Forelimb muscle (tissue), 1 donor: ENCODE data around the gene CUL4A. TPM values are rescaled to one million over a fixed set of nuclear protein-coding genes. Genes with fewer than 3 reads are reported as not detected.

Source experiments
- DNase-seq: peaks from one replicate; pipeline ENCODE4 v3.0.0-alpha.2; 2013; ENCODE audit warnings: low read depth
- polyA plus RNA-seq: library from polyadenylated mRNA; unstranded; fragments of 120-200 nt; gene quantifications from one replicate; pipeline ENCODE4 v1.2.1, GENCODE V29; 2013; ENCODE audit not compliant: insufficient read length

Gene CUL4A
- polyA plus RNA-seq, 1 donor: 67.8 TPM

- DNase-seq: no peak
Observed at GRCh38 chr13:113208421-113209335, 735 bp upstream of the CUL4A start, which contains the start of gene PCID2. PCID2 (minus strand) TSS chr13:113208669; CDS start chr13:113208634, 35 bp downstream.

- DNase-seq: no peak
Observed at GRCh38 chr13:113209759-113210421, 477 bp downstream of the CUL4A start.

GRCh38 chr13:113210833-113211232, 1.4 kb downstream of the CUL4A start:
- no peak for DNase-seq

DNA sequence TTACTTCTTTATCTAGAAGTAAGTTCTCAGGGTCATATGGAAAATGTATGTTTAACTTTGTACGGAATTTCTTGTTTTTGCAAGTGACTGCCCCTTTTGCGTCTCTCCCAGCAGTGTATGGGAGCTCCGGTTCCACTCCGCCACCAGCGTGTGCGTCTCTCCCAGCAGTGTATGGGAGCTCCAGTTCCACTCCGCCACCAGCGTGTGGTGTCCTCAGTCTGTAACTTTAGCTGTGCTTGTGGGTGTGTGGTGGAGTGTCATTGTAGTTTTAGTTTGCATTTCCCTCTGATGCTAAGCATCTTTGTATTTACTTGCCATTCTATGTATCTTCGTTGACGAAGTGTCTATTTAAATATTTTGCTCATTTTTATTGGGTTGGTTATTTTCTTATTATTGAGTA, 2.4 kb downstream of the CUL4A start:
- DNase-seq: no peak

GRCh38 chr13:113216254-113217048, 7.0 kb downstream of the CUL4A start:
- no peak for DNase-seq

GRCh38 chr13:113218586-113218985, 9.2 kb downstream of the CUL4A start:
- DNase-seq: no peak

DNA sequence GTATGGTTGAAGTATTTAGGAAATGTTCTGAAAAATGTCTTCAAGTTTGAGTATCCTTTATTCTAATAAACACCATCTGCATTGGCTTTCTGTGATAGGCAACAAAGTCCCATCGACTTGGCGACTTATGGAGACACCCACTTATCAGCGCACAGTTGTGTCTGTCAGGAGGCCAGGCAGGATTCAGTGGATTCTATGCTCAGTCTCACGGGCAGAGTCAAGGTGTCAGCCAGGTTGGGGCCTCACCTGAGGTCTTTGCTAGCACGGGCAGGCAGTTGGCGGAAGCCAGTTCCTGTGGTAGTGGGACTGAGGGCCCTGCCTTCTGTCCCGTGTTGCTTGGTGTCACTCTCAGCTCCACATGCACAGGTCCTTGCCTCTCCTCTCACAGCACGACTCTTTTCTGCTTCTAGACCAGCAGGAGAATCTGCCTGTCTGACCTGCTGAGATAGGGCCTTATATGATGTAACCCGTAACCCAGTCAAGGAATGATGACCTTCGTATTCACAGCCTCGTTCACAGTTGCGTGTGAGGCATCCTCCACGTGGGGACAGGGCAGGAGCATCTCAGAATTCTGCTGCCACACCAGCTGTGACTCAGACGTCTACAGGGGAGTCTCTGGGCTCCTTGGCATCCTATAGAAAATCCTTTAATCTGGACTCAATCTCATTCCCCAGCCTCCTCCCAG, 10.0 kb downstream of the CUL4A start:
- no peak for DNase-seq

DNA sequence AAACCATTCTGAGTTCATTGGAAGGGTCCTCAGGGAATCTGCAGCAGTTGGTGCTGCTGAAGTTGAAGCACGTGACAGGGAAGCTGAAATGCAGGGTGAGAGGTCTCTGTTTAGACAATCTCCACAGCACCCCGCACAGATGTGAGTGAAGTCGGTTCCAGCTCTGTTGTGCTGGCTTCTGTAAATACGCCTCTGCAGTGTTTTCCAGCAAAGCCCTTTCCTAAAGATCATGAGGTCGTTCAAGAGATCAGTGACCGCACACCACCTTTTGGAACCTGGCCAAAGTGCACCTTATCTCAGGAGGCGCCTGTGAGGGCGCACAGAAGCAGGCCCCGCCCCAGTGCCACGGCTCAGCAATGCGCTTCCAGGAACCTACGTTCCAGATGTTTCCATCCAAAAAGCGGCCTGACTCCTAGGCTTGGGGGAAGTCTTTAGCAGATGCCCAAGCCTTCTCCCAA, 10.8 kb downstream of the CUL4A start:
- DNase-seq: no peak

GRCh38 chr13:113220877-113221276, 11.5 kb downstream of the CUL4A start:
- no peak for DNase-seq

- DNase-seq: no peak
Observed at GRCh38 chr13:113223070-113223469, 13.7 kb downstream of the CUL4A start.

DNA sequence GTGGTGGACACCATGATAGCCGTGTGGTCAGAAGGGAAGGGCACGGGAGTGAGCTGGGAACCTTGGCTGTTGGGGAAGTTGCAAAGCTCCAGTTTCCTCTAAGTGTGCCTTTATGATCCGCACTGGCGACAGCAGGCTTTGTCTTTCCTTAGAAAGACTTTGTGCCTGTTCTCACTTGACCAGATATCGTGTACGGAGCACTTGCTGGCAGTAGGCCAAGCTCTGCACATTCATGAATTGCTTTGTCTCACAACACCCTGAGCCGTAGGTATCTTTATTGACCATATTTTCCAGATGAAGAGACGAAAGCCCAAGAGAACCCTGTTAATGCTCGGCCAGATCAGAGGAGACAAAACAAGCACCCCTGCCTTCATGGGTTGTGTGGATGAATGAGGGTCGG, 15.1 kb downstream of the CUL4A start:
- no peak for DNase-seq

- no peak for DNase-seq
Observed at GRCh38 chr13:113225515-113225914, 16.1 kb downstream of the CUL4A start.

DNA sequence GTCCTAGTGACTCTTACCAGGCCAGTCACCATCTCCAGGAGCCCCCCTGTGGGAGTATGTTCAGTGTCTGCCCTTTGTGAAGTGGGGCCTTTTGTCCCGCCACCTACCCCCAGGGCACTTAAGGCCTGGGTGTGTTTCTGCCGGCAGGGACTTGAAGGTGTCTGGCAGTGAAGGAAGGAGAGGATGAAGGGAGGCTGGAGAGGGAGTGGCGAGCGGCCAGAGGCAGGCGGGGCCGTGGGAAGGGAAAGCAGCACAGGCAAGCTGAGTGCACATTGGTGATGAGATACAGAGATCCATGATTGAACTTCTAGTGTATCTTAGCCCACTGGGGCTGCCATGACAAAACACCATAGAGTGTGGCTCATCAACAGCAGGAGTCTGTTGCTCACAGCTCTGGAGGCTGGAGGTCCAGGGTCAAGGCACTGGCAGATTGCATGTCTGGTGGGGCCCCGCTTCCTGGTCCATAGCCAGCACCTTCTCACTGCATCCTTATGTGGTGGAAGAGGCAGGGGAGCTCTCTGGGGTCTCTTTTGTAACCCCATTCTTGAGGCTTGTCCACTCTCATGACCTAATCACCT, 17.5 kb downstream of the CUL4A start:
- no peak for DNase-seq

DNA sequence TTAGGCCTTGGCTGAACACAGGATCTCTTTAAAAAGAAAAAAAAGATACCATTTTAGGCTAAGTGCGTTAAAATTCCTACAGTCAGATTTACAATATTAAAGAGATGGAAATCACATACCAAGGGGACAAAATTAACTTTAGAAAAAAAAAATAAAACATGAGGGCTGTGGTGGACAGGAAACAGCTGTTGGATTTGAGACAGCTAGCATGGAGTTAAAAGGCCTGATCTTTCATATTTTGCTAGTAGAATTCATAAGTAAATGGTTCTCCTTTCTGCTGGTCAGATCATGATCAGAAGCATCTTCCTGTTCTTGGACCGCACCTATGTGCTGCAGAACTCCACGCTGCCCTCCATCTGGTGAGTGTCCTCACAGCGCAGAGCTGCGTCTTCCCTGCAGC, 19.7 kb downstream of the CUL4A start:
- no peak for DNase-seq

- no peak for DNase-seq
Observed at GRCh38 chr13:113229791-113230190, 20.4 kb downstream of the CUL4A start.

- DNase-seq: no peak
Observed at GRCh38 chr13:113231306-113232207, 22.1 kb downstream of the CUL4A start.

- DNase-seq: no peak
Observed at GRCh38 chr13:113232208-113233003, 23.0 kb downstream of the CUL4A start.

DNA sequence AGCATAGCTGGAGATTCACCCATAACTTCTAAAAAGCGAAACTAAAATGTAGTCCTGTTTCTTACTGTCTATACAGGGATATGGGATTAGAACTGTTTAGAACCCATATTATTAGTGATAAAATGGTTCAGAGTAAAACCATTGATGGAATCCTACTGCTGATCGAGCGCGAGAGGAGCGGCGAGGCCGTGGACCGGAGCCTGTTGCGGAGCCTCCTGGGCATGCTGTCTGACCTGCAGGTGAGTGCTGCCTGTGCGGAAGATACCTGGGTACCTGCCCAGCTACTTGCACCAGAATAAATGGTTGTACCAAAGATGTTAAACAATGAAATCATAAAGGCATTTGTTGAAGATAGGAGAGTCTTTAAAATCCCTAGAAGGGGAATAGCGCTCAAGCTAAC, 23.7 kb downstream of the CUL4A start:
- DNase-seq: no peak

DNA sequence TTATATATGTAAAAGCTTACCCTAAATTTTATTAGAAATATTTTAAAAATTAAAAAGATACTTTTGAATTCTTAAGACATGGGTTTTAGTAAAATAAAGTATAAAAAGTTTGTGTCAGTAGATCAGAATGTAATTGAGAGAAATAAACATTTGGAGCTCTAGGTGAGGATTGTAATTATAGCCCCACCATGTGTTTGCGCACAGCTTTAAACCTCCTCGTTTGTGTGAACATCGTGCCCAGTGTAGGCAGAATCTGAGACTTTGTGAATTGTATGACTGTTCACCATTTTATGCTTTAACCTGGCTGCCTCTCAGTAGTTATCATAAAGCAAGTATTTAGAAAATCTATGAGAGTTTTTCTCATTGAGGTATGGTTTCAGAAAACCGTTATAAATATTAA, 29.1 kb downstream of the CUL4A start:
- DNase-seq: no peak
